M059J (cell line): ENCODE data around the gene PYURF. TPM values are rescaled to one million over a fixed set of nuclear protein-coding genes. Genes with fewer than 3 reads are reported as not detected.

Source experiments
- DNase-seq: peaks from one replicate; pipeline ENCODE4 v3.0.0-alpha.2; 2012; ENCODE audit warnings: low read depth
- total RNA-seq: library from RNA; depleted of rRNA; stranded (reverse); fragments of >200 nt; shearing (Covaris generic); gene quantifications from 2 replicates; pipeline ENCODE4 v1.2.3, GENCODE V29; 2014; rRNA removed

PYURF gene
- total RNA-seq, 1 experiment from 2014 or later: 107 TPM

GRCh38 chr4:88511236-88511635, 12.3 kb downstream of the PYURF start:
- DNase-seq: peak; percentile 16

- DNase-seq: no peak
Observed at GRCh38 chr4:88503344-88503743, 20.2 kb downstream of the PYURF start.

DNA sequence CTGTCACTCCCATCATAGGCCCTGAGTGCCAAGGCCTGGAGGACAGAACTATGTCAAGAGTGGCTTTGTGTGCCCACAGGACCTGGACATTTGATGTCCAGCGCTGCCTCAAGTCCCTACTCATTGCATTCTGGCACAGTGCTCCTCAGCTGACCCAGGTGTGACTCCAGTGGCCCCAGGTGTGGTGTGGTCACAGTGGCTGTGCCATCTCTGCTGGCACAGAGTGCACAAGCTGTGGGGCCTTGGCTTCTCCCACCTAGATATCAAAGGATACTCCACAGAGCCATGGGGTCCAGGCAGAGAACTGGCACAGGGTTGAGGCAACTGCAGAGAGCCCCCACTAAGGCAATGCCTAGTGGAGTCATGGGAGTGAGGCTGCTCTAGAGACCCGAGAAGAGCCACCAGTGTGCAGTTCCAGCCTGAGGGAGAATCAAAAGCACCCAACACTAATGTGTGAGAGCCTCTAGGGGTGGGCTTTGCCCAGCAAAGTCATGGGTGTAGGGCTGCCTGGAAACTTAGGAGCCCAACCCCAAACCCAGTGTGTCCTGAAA, 25.6 kb downstream of the PYURF start:
- DNase-seq: no peak

DNA sequence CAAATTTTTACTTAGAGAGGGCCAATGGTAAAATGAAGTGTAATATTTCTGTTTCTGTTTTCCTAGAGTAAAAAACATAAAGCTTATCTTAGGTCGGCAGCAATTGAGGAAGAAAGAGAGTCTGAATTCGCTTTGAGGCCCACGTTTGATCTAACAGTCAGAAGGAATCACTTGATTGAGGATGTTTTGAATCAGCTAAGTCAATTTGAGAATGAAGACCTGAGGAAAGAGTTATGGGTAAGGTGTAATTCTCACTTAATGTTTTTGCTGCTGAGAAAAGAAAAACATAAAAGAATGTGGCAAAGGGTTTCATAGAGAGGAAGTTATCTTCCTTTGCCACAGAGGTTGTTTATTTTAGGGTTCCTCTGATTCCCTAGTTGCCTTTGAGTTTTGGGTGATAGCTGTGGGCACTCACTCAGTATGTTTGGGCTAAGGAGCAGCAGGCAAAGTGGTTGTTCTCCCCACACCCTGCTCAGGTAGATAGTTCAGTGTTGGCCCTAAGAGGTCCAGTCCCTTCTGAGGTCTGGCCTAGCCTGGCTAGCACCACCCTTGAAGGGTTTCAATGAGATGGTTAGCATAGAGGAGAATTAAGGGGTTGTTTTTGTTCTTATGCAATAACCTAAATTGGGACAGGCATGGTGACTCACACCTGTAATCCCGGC, 34.3 kb downstream of the PYURF start:
- no peak for DNase-seq

GRCh38 chr4:88481537-88481936, 42.0 kb downstream of the PYURF start:
- peak; percentile 9 for DNase-seq

- DNase-seq: no peak
Observed at GRCh38 chr4:88478247-88478646, 45.3 kb downstream of the PYURF start.

DNA sequence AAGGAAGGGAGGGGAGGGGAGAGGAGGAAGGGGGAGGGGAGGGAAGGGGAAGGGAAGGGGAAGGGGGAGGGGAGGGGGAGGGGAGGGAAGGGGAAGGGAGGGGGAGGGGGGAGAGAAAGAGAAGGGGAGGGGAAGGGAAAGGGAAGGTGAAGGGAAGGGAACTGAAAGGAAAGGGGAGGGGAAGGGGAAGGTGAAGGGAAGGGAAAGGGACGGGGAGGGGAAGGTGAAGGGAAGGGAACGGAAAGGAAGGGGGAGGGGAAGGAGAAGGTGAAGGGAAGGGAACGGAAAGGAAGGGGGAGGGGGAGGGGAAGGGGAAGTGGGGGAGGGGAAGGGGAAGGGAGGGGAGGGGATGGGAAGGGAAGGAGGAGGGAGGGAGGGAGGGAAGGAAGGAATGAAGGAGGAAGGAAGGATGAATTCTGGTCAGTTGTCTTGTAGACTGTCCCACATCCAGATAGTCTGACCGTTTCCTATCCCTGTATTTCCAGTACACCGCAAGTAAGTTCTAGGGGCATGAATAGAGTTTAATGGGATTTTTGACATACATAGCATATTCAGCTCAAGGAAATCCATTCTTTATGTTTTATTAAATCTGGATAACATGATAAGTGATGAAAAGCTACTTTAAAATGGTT, 46.2 kb downstream of the PYURF start:
- no peak for DNase-seq

Other genes starting within 250 kb of the PYURF start
- 15.0 and 23.3 TPM in 2 replicates for gene PPM1K, start 239.2 kb downstream of the PYURF start, total RNA-seq
- 81.3 and 98.6 TPM in 2 replicates for gene HERC6, start 144.9 kb downstream of the PYURF start, total RNA-seq
- gene HERC5, start 66.7 kb downstream of the PYURF start, total RNA-seq: 44.4 and 59.8 TPM in 2 replicates
- gene HERC3, start 68.7 kb upstream of the PYURF start, total RNA-seq: 5.1 and 8.6 TPM in 2 replicates
- gene NAP1L5, start 174.1 kb upstream of the PYURF start, total RNA-seq: 8.4 and 13.8 TPM in 2 replicates